Measurements from ENCODE around the gene STXBP4.

Gene STXBP4

GRCh38 chr17:54971147-54971546 lies 2.6 kb downstream of the STXBP4 start:
- no peak for DNase-seq (ENCODE audit: low spot score)

GRCh38 chr17:54971901-54972300 lies 3.3 kb downstream of the STXBP4 start:
- DNase-seq (ENCODE audit: low spot score): no peak

- DNase-seq (ENCODE audit: low spot score): no peak
Measured at GRCh38 chr17:54972406-54973138, 4.0 kb downstream of the STXBP4 start.

- no peak for DNase-seq (ENCODE audit: low spot score)
Measured at GRCh38 chr17:54974759-54975158, 6.2 kb downstream of the STXBP4 start.

GRCh38 chr17:54976316-54976715 lies 7.8 kb downstream of the STXBP4 start:
- DNase-seq (ENCODE audit: low spot score): no peak

GRCh38 chr17:54977744-54978143 lies 9.2 kb downstream of the STXBP4 start:
- DNase-seq (ENCODE audit: low spot score): no peak

- no peak for DNase-seq (ENCODE audit: low spot score)
Measured at GRCh38 chr17:54979657-54980056, 11.1 kb downstream of the STXBP4 start.

DNA sequence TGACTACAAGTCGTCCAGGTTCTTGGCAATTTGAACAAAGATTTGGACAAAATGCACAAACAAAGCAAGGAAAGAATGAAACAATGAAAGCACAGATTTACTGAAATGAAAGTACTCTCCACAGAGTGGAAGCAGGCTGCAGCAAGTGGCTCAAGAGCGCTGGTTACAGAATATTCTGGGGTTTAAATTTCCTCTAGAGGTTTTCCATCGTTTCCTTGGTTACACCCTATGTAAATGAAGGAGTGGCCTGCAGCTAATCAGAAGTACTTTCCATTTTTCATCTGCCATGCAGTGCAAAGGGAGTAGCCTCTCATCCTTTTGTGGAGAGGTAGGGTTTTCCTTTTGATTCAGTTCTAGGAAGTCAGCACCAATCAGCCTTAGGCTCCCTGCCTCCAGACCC lies 11.8 kb downstream of the STXBP4 start:
- DNase-seq (ENCODE audit: low spot score): no peak

- DNase-seq (ENCODE audit: low spot score): no peak
Measured at GRCh38 chr17:54982399-54982798, 13.8 kb downstream of the STXBP4 start.

- DNase-seq (ENCODE audit: low spot score): no peak
Measured at GRCh38 chr17:54983260-54983659, 14.7 kb downstream of the STXBP4 start.

DNA sequence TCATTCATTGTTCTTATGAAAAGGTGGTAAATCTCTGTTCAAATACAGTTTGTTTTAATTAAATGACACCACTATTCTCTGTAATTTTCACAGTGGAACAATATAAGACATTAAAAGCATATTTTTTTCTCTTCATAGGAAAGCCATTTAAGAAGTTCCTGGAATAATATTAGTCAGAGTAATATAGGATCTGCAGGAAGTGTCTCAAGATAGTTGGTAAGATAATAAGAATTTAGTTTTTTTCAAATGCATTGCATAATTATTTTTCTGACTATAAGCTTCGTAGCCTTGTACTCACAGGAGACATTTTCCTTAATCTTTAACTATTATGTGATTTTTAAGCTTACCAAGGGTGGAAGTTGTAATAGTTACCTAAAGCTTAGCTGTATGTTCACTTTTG lies 16.9 kb downstream of the STXBP4 start:
- no peak for DNase-seq (ENCODE audit: low spot score)

DNA sequence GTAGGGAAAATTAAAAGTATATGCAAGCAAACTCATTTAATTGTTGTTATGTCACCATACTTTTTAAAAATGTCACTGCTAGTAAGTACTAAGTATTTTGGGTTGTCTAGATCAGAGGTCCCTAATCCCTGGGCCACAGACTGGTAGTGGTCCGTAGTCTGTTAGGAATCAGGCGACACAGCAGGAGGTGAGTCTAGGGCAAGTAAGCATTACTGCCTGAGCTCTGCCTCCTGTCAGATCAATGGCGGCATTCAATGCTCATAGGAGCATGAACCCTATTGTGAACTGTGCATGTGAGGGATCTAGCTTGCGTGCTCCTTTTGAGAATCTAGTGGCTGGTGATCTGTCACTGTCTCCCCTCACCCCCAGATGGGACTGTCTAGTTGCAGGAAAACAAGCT lies 21.6 kb downstream of the STXBP4 start:
- DNase-seq (ENCODE audit: low spot score): no peak

DNA sequence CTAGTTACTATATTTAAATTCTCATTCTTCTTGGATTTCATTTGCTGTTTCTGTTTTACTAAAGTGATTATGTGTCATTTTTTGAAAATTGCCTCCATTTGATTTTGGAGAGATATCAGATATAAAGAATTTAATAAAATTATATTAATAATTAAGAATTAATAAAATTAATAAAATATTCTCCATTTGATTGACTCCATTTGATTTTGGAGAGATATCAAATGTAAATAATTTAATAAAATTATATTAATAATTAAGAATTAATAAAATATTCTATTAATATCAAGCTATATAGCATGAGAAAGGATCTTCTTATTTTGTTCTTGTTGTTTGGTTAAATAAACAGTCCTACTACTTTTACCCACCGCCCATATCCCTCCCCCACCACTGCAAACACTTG lies 23.0 kb downstream of the STXBP4 start:
- DNase-seq (ENCODE audit: low spot score): no peak

DNA sequence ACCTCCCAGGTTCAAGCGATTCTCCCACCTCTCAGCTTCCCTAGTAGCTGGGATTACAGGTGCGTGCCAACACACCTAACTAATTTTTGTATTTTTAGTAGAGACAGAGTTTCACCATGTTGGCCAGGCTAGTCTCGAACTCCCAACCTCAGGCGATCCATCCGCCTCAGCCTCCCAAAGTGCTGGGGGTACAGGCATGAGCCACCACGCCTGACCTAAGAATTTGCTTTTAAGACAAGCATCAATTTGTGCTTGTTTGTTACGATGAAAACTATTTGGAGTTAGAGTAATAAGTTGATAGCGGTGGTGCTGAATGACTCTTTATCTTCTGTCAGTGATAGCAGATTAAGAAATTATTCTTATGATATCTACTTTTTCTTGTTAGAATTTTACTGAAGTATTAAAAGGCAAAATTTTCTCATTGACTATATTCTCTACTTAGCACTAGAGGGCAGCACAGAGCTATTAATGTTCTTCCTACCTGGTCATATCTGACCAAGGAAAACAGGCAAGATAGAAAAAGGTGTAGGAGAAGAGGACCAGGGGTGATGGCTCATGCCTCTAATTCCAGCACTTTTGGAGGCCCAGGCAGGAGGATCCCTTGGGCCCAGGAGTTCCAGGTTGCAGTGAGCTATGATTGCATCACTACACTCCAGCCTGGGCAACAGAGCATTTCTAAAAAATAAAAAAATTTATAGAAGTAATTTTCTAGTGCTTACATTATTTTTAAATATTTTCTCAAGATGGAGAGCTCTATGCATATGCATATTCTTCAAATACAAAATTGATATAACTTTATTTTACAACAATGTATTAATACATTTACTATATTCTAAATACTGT lies 24.5 kb downstream of the STXBP4 start:
- peak; percentile 55 for DNase-seq (ENCODE audit: low spot score)

DNA sequence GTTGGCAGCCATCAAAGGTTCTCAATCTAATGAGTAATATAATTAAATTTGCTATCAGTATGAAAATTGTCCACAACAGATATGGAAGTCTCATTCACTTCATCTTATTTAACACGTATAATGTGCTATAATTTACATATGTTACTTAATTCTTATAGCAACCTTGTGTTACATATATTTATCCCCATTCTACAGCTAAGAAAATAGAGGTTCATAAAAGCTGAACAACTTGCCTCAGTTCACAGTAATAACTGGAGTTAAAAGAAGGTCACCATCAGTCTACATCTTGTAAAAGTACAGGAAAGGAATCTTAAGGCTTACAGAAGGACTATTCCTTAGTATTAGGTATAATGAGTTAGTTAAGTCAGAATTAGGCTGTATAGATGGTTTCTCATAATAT lies 27.9 kb downstream of the STXBP4 start:
- no peak for DNase-seq (ENCODE audit: low spot score)

DNA sequence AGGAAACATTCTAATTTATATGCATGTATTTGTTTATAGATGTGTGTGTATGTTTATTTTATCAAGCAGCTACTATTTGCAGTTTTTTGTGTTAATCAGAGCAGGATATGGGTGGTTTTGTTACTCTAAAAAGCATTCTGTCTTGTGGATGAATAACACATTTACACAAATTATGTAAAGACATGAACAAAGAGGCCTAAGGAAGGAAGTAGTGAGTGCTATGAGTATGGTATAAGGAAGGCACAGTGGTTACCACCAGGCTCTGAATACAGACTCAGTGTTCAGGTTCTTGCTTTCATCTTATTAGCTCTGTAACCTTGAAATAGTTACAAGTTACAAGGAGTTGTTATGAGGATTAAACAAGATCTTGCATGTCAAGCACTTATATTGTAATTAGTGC lies 33.9 kb downstream of the STXBP4 start:
- no peak for DNase-seq (ENCODE audit: low spot score)

DNA sequence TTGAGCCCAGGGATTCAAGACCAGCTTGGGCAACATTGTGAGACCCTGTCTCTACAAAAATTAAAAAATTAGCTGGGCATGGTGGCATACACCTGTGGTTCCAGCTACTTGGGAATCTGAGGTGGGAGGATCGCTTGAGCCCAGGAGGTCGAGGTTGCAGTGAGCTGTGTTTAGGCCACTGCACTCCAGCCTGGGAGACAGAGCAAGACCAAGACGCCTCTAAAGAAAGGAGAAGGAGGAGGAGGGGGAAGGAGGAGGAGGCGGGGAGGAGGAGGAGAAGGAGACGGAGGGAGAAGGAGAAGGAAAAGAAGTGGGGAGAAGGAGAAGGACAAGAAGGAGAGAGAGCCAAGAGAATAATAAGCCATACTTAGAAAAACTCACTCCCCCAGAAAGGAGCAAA lies 35.9 kb downstream of the STXBP4 start:
- DNase-seq (ENCODE audit: low spot score): no peak

GRCh38 chr17:55005520-55005919 lies 37.0 kb downstream of the STXBP4 start:
- no peak for DNase-seq (ENCODE audit: low spot score)

- no peak for DNase-seq (ENCODE audit: low spot score)
Measured at GRCh38 chr17:55023626-55024025, 55.1 kb downstream of the STXBP4 start.

DNA sequence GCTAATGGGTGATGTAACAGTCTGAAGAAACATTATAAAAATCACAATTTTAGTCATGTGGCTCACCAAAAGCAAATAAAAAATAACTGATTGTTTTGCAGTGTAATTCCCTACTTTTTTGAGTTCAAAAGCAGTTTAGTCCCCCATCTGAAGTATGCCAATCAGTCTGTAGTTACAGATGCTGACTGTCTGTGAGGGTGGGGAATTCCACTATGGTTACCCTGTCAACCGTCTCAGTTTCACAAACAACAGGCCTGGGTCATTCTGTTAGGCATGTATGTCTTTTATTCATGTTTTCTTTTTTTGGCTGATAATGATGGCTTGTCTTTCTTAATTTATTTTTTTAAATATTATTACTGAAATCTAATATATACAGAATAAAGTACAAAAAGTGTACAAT lies 69.3 kb downstream of the STXBP4 start:
- DNase-seq (ENCODE audit: low spot score): peak; percentile 9

- no peak for DNase-seq (ENCODE audit: low spot score)
Measured at GRCh38 chr17:55038291-55038690, 69.7 kb downstream of the STXBP4 start.

DNA sequence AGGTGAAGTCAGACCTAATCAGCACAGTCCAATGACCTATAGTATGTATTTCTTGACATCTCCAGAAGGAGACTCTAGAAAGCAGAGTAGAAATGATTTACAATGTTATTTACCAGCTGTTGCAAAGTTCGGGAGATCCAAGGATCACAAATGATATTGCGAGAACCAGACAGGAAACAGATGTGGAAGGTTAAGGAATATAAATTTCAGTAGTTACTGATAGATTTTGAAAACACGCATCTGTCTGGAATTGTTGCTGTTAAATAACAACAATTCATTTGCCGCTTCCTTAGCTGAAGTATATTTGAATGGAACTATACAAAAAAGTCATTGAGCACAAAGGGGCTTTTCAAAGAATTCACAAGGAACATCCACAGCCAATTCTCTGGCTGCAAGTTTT lies 72.0 kb downstream of the STXBP4 start:
- no peak for DNase-seq (ENCODE audit: low spot score)

- no peak for DNase-seq (ENCODE audit: low spot score)
Measured at GRCh38 chr17:55053855-55054254, 85.3 kb downstream of the STXBP4 start.

DNA sequence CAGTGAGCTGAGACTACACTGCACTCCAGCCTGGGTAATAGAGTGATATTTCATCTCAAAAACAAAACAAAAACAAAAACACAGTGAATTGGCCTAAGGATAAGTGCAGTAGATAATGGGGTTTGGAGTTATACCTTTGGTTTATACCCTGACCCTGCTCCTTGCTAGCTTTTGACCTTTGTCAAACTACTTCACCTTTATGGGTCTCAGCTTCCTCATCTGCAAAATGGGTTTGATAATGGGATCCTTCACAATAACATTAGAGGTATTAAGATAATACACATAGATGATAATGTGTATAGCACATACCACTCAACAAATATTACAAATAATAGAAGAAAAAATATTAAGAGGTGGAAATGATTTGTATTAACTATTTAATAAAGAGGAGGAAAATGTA lies 85.9 kb downstream of the STXBP4 start:
- no peak for DNase-seq (ENCODE audit: low spot score)

All from CD4-positive, alpha-beta T cell treated with Interleukin-15 for 4 hours (primary cell).